ENCODE data around the gene SLC38A8. TPM values are rescaled to one million over a fixed set of nuclear protein-coding genes. Genes with fewer than 3 reads are reported as not detected.

The SLC38A8 gene
- total and polyA plus RNA-seq, 2 experiments from 2014 or later, result not detected

DNA sequence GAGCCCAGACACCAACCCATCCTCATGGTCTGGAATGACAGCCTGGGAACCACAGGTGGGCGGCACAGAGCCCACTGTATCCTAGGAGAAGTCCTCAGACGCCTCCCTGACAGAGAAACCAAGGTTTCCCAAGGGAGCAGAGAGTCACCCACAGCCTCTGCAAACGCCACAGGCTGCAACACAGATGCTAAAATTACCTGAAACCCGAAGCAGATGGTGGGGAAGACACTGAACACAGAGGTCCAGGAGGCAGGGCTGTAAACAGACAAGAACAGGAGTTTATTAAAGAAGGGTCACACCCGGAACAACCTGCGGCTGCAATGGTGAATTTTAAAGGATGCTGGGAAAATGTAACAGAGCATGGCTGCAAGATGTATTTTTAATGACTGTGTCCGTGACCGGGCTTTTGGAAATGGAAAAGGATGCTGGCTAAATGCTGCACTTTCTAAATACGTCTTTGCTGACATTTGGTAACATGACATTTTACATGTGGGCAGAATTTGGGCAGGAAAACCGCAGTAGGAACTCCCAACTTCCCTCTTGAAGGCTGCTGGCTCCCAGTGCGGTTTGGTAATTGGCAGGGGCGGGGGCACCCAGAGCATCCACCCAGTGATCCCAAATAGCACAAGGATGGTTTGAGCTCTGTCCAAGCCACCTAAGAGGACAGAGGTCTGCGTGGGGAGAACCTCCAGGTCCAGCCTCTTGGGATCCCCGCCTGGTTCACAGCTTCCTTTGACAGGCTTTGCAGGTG, 13.1 kb downstream of the SLC38A8 start:
- Histone ChIP-seq H3K4me1 (ENCODE audit: low read depth) (no peaks in the 10 kb centered on the region), H3K36me3 (no peaks in the 10 kb centered on the region), H3K9me3 (ENCODE audit: low read depth) (no peaks in the 10 kb centered on the region), H3K4me3 (no peak overlapping the region), H3K27ac (no peak overlapping the region), H3K27me3 (no peaks in the 10 kb centered on the region)
- DNase-seq (ENCODE audit: low read depth in 1 of 2, low spot score in 1 of 2), result no peak
- TF ChIP-seq, protein P1, sequence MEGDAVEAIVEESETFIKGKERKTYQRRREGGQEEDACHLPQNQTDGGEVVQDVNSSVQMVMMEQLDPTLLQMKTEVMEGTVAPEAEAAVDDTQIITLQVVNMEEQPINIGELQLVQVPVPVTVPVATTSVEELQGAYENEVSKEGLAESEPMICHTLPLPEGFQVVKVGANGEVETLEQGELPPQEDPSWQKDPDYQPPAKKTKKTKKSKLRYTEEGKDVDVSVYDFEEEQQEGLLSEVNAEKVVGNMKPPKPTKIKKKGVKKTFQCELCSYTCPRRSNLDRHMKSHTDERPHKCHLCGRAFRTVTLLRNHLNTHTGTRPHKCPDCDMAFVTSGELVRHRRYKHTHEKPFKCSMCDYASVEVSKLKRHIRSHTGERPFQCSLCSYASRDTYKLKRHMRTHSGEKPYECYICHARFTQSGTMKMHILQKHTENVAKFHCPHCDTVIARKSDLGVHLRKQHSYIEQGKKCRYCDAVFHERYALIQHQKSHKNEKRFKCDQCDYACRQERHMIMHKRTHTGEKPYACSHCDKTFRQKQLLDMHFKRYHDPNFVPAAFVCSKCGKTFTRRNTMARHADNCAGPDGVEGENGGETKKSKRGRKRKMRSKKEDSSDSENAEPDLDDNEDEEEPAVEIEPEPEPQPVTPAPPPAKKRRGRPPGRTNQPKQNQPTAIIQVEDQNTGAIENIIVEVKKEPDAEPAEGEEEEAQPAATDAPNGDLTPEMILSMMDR (IDR thresholded peaks at IDR 0.05; ENCODE audit: low read depth, low read length), result no peak

DNA sequence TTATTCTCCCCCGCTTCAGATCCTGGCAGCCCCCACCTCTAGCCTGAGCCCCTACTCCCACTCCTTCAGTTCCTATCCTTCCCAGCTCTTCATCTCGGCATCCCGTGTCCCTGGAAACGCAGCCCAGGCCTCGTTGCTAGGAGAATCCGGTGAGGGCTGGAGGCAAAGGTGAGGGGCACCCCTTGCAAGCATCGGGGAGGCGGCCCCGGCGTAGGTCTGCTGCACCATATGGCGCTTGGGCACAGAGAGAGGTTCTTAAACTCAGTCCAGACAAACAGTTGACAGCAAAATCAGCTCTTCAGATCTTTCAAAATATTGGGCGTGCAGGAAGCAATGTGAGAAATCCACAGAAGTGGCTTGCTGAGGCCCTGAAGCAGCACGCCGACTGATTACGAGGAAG, 15.0 kb downstream of the SLC38A8 start:
- H3K9me3 ChIP-seq (ENCODE audit: low read depth), result no peaks in the 10 kb centered on the region
- H3K36me3 ChIP-seq, result no peaks in the 10 kb centered on the region
- TF ChIP-seq, protein P1 (IDR thresholded peaks at IDR 0.05; ENCODE audit: low read depth, low read length), result no peak
- no peaks in the 10 kb centered on the region for H3K27me3 ChIP-seq
- H3K27ac ChIP-seq, result no peak overlapping the region
- no peak for DNase-seq (ENCODE audit: low read depth in 1 of 2, low spot score in 1 of 2)
- H3K4me1 ChIP-seq (ENCODE audit: low read depth), result no peaks in the 10 kb centered on the region
- no peak overlapping the region for H3K4me3 ChIP-seq

- H3K36me3 ChIP-seq, result no peaks in the 10 kb centered on the region
- TF ChIP-seq, protein P1 (IDR thresholded peaks at IDR 0.05; ENCODE audit: low read depth, low read length), result no peak
- no peaks in the 10 kb centered on the region for H3K4me1 ChIP-seq (ENCODE audit: low read depth)
- H3K27me3 ChIP-seq, result no peaks in the 10 kb centered on the region
- no peaks in the 10 kb centered on the region for H3K9me3 ChIP-seq (ENCODE audit: low read depth)
- H3K4me3 ChIP-seq, result no peak overlapping the region
- no peak for DNase-seq (ENCODE audit: low read depth in 1 of 2, low spot score in 1 of 2)
- H3K27ac ChIP-seq, result no peak overlapping the region
These were observed 16.0 kb downstream of the SLC38A8 start for GRCh38 chr16:84026606-84027005.

DNA sequence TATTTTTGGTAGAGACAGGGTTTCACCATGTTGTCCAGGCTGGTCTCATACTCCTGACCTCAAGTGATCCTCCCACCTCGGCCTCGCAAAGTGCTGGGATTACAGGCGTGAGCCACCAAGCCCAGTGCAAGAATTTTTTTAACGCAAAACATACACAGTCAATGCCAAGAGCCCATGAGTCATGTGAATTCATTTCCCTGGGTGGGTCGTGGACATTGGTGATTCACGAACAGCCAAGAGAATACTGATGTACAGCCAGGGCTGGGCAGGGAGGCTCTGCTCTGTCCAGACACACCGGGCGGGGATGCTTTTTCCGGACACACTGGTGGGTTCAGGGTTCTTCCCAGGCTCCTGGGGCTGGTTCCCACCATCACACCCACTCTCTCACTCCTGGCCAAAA, 17.7 kb downstream of the SLC38A8 start:
- H3K4me1 ChIP-seq (ENCODE audit: low read depth), result no peaks in the 10 kb centered on the region
- TF ChIP-seq, protein P1 (IDR thresholded peaks at IDR 0.05; ENCODE audit: low read depth, low read length), result no peak
- H3K36me3 ChIP-seq, result no peaks in the 10 kb centered on the region
- peak in 1 of 2 donors; percentile 69 for DNase-seq (ENCODE audit: low read depth in 1 of 2, low spot score in 1 of 2)
- H3K27ac ChIP-seq, result no peak overlapping the region
- H3K27me3 ChIP-seq, result no peaks in the 10 kb centered on the region
- H3K4me3 ChIP-seq, result no peak overlapping the region
- H3K9me3 ChIP-seq (ENCODE audit: low read depth), result no peaks in the 10 kb centered on the region

- Histone ChIP-seq H3K36me3 (no peaks in the 10 kb centered on the region), H3K27me3 (no peaks in the 10 kb centered on the region), H3K27ac (no peak overlapping the region), H3K4me1 (ENCODE audit: low read depth) (no peaks in the 10 kb centered on the region), H3K4me3 (no peak overlapping the region), H3K9me3 (ENCODE audit: low read depth) (no peaks in the 10 kb centered on the region)
- TF ChIP-seq, protein P1 (IDR thresholded peaks at IDR 0.05; ENCODE audit: low read depth, low read length), result no peak
- no peak for DNase-seq (ENCODE audit: low read depth in 1 of 2, low spot score in 1 of 2)
These were observed 20.0 kb downstream of the SLC38A8 start for GRCh38 chr16:84022644-84023043.

All from cardiac muscle cell (in vitro differentiated cells and primary cell).